Mammary epithelial cell (primary cell): ENCODE results near the gene DACT3.

Source experiments
- EZH2 ChIP-seq: IDR thresholded peaks from 2 replicates; pipeline ENCODE4 v1.6.1; 2012; ENCODE audit warnings: low read length, inconsistent platforms, borderline replicate concordance
- TF ChIP-seq, protein P1 (sequence below), 2 donors: IDR thresholded peaks in 1 of 2; conservative IDR thresholded peaks in 1 of 2; 2 replicates each; pipeline ENCODE4 v1.5.1; 2011 to 2012; ENCODE audit warnings: inconsistent platforms in 2 of 2, low read length in 2 of 2, mild to moderate bottlenecking in 2 of 2, control low read depth in 1 of 2, low read depth in 1 of 2; ENCODE audit not compliant: insufficient read depth in 1 of 2; ENCODE audit errors: extremely low read depth in 1 of 2

DNA sequence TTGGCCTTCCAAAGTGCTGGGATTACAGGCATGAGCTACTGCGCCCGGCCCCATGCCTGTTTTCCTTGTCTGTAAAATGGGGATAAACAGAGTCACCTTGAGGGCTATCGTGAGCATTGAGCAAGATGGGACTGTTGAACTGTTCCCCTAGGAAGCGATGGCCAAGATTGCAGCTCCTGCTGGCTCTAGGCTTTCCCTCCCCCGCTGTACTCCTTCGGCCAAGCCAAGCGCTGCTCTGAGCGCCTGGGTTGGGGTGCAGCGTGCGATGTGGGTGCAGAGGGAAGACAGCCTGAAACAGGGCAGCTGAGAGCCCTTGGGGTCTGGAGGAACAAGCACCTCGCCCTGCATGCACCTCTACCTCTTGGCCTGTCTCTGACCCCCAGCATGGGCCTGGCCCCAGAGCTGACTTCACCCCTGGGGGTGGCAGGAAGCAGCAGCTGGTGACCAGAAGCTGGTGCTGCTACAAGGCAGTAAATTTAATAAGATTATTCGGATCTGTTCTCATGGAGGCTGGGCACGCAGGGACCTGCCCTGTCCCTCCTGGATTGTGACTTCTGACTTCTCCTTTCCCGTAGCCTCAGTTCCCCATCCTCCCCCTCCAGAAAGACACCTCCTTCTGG lies 30.3 kb downstream of the DACT3 start:
- TF ChIP-seq, protein P1, sequence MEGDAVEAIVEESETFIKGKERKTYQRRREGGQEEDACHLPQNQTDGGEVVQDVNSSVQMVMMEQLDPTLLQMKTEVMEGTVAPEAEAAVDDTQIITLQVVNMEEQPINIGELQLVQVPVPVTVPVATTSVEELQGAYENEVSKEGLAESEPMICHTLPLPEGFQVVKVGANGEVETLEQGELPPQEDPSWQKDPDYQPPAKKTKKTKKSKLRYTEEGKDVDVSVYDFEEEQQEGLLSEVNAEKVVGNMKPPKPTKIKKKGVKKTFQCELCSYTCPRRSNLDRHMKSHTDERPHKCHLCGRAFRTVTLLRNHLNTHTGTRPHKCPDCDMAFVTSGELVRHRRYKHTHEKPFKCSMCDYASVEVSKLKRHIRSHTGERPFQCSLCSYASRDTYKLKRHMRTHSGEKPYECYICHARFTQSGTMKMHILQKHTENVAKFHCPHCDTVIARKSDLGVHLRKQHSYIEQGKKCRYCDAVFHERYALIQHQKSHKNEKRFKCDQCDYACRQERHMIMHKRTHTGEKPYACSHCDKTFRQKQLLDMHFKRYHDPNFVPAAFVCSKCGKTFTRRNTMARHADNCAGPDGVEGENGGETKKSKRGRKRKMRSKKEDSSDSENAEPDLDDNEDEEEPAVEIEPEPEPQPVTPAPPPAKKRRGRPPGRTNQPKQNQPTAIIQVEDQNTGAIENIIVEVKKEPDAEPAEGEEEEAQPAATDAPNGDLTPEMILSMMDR (conservative IDR thresholded peaks at IDR 0.05 in 1 of 2, IDR thresholded peaks at IDR 0.05 in 1 of 2; ENCODE audit: extremely low read depth in 1 of 2, insufficient read depth in 1 of 2, low read depth in 1 of 2, low read length in 2 of 2): no peak
- no peak for TF ChIP-seq EZH2
